ENCODE results near the gene ODAD3.
"Not testable (repeated sequence)": the region's sequence is repeated elsewhere in the genome, so short reads cannot be mapped to it uniquely, and the experiment has no call there.

DNA sequence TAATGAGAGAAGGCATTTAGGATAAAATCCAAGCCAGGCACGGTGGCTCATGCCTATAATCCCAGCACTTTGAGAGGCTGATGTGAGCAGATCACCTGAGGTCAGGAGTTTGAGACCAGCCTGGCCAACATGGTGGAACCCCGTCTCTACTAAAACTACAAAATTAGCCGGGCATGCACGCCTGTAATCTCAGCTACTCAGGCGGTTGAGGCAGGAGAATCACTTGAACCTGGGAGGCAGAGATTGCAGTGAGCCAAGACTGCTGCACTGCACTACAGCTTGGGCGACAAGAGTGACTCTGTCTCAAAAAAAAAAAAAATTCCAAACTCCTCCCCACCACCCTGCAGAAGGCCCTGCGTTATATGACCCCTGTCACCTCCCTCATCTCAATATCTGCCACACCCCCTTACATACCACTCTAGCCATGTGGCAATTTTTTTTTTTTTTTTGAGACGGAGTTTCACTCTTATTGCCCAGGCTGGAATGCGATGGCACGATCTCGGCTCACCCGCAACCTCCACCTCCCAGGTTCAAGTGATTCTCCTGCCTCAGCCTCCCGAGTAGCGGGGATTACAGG, 55.6 kb downstream of the ODAD3 start:
- TF ChIP-seq, protein P1, sequence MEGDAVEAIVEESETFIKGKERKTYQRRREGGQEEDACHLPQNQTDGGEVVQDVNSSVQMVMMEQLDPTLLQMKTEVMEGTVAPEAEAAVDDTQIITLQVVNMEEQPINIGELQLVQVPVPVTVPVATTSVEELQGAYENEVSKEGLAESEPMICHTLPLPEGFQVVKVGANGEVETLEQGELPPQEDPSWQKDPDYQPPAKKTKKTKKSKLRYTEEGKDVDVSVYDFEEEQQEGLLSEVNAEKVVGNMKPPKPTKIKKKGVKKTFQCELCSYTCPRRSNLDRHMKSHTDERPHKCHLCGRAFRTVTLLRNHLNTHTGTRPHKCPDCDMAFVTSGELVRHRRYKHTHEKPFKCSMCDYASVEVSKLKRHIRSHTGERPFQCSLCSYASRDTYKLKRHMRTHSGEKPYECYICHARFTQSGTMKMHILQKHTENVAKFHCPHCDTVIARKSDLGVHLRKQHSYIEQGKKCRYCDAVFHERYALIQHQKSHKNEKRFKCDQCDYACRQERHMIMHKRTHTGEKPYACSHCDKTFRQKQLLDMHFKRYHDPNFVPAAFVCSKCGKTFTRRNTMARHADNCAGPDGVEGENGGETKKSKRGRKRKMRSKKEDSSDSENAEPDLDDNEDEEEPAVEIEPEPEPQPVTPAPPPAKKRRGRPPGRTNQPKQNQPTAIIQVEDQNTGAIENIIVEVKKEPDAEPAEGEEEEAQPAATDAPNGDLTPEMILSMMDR (IDR thresholded peaks at IDR 0.05 in 2 of 3, conservative IDR thresholded peaks at IDR 0.05 in 1 of 3; ENCODE audit: borderline replicate concordance in 1 of 3, insufficient read depth in 1 of 3, low read depth in 2 of 3, low read length in 2 of 3) = not testable (repeated sequence)
- not testable (repeated sequence) for TF ChIP-seq ZNF274 (IDR thresholded peaks at IDR 0.05; ENCODE audit: low read depth, low read length)
